ENCODE results near the gene SEMA3B.

GRCh38 chr3:50269977-50270413 lies 1.0 kb downstream of the SEMA3B start:
- TF ChIP-seq CTCF (IDR thresholded peaks at IDR 0.05; ENCODE audit: poor library complexity) (no peak), EZH2 (IDR thresholded peaks at IDR 0.05; ENCODE audit: borderline replicate concordance) (no peak), EZH2phosphoT487 (IDR thresholded peaks at IDR 0.05; ENCODE audit: low read depth, severe bottlenecking, unreplicated experiment) (no peak)

Data from hepatocyte (in vitro differentiated cells).